ENCODE results near the gene IER3IP1. TPM values are rescaled to one million over a fixed set of nuclear protein-coding genes. Genes with fewer than 3 reads are reported as not detected.
A peak's percentile ranks its signal among the peaks of the same experiment; 100 is the strongest.

Gene IER3IP1
- total and polyA plus RNA-seq, 2 of the 4 experiments (the other 2 are of a cell fraction): 7.0 to 11.7 TPM

DNA sequence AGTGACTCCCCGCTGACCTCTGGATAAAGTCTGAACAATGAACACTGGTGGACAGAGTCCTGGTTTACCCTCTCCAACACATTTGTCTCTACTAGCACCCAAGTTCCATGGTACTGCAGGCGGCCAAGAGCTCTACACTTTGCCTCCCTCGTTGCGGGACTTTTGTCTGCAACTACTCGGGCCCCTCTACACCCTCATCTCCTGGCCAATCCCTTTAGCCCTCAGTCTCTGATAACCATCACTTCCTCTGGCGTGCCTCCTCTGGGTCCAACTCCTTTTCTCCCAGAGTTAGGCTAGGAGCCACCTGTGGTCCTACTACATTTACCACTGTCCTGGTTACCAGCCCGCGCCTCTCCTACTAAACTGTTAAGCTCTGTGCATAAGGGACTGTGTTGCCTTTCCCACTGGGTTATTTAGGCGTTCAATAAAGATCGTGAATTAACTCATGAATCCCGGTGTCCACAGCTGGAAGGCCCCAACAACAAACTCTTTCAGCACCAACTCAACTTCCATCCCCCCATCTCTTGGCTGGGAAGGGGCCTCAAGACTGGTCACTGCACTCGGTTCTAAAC lies 26.6 kb downstream of the IER3IP1 start:
- H4K20me1 ChIP-seq (ENCODE audit: insufficient read depth, low read length): no peaks in the 10 kb centered on the region
- H3K4me1 ChIP-seq (ENCODE audit: control insufficient read depth, insufficient read depth, low read length): peaks cover 5% of the 10 kb centered on the region
- 0 out of 2 replicates have a peak overlapping the region, but pooled peaks have one; percentile 51 for H2BK120ac ChIP-seq (ENCODE audit: low read depth, low read length)
- peak overlapping the region; percentile 98 for H2AFZ ChIP-seq (replicated peaks; ENCODE audit: low read length, poor library complexity)
- peak overlapping the region; percentile 66 for H4K5ac ChIP-seq (ENCODE audit: low read depth, low read length)
- no peaks in the 10 kb centered on the region for H3K27me3 ChIP-seq (ENCODE audit: control insufficient read depth, insufficient read depth, low read length)
- H3K36me3 ChIP-seq (ENCODE audit: control insufficient read depth, insufficient read depth, low read length): peaks cover 2% of the 10 kb centered on the region; the same call in 1 of the 2 replicates
- no peak; the same call in 1 of the 2 replicates for ATAC-seq (ENCODE audit: low read depth)
- intact Hi-C loops (cut with micrococcal nuclease) (loop anchor here (1.0 kb wide), 2 partner anchors 26 to 38 kb away; no protein-coding TSS in a partner anchor), dilution Hi-C loops (cut with HindIII; ENCODE audit: low sequenced_read_pairs, unreplicated experiment) (no loop called here), in situ Hi-C loops (cut with MboI; ENCODE audit: low sequenced_read_pairs) (no loop called here)
- ChIA-PET CTCF (interaction anchor here (0.6 to 1.2 kb wide), 2 partner anchors 35 to 100 kb away, joined by 3 to 6 read pairs; no protein-coding TSS in a partner anchor), POLR2A (ENCODE audit: unreplicated experiment) (interaction anchor here (0.5 kb wide), 1 partner anchor 264 kb away, joined by 3 read pairs; no protein-coding TSS in a partner anchor)
- peak overlapping the region; percentile 96 for H3K23ac ChIP-seq (ENCODE audit: low read depth, low read length)
- H3K4ac ChIP-seq (ENCODE audit: low read depth, low read length): peak overlapping the region; percentile 94
- peak overlapping the region; percentile 87 for H3K27ac ChIP-seq (ENCODE audit: insufficient read depth, low read length)
- peak overlapping the region; percentile 87 for H3K9ac ChIP-seq (ENCODE audit: low read depth, low read length)
- H2BK5ac ChIP-seq (ENCODE audit: low read depth, low read length, poor library complexity, severe bottlenecking): peak overlapping the region; percentile 74
- peak; percentile 2 for DNase-seq
- peaks cover 10 to 49% of the 10 kb centered on the region in 2 experiments for H3K79me1 ChIP-seq (ENCODE audit: low read depth in 1 of 2, low read length in 2 of 2)
- 28% methylated on average over 7 of the region's 12 CpGs; no CpG with 5 or more reads in 1 of the 2 experiments for WGBS, 2 experiments (ENCODE audit: extremely low coverage in 2 of 2, insufficient read length in 1 of 2)
- peak overlapping the region; percentile 17; the same call in 1 of the 2 replicates for H3K18ac ChIP-seq (ENCODE audit: low read depth, low read length)
- H3K4me2 ChIP-seq (ENCODE audit: low read depth, low read length): peak overlapping the region; percentile 78
- peak overlapping the region; percentile 87 for H2AK9ac ChIP-seq (replicated peaks; ENCODE audit: low read depth, low read length, poor library complexity)
- H3K14ac ChIP-seq (replicated peaks; ENCODE audit: low read depth, low read length): peak overlapping the region; percentile 96
- TF ChIP-seq CEBPB (IDR thresholded peaks at IDR 0.05; ENCODE audit: low read depth, low read length) (no peak), SMC3 (IDR thresholded peaks at IDR 0.05; ENCODE audit: low read depth, low read length) (no peak), RFX5 (IDR thresholded peaks at IDR 0.05; ENCODE audit: low read depth, low read length) (no peak), NFE2L2 (IDR thresholded peaks at IDR 0.05; ENCODE audit: low read depth, low read length) (no peak), RCOR1 (IDR thresholded peaks at IDR 0.05; ENCODE audit: insufficient replicate concordance, low read length) (no peak), POLR2A (IDR thresholded peaks at IDR 0.05; ENCODE audit: low read depth, low read length) (no peak), RAD21 (IDR thresholded peaks at IDR 0.05; ENCODE audit: low read length) (no peak), CHD1 (IDR thresholded peaks at IDR 0.05; ENCODE audit: low read depth, low read length) (no peak)
- TF ChIP-seq, protein P1, sequence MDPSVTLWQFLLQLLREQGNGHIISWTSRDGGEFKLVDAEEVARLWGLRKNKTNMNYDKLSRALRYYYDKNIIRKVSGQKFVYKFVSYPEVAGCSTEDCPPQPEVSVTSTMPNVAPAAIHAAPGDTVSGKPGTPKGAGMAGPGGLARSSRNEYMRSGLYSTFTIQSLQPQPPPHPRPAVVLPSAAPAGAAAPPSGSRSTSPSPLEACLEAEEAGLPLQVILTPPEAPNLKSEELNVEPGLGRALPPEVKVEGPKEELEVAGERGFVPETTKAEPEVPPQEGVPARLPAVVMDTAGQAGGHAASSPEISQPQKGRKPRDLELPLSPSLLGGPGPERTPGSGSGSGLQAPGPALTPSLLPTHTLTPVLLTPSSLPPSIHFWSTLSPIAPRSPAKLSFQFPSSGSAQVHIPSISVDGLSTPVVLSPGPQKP (IDR thresholded peaks at IDR 0.05; ENCODE audit: borderline replicate concordance, low read depth, low read length): no peak
- H2AK5ac ChIP-seq (ENCODE audit: low read depth, low read length): peak overlapping the region; percentile 90
- no peak overlapping the region; the same call in 2 of the 3 replicates for H2BK15ac ChIP-seq (ENCODE audit: low read depth, low read length)
- peak overlapping the region; percentile 90 for H3K56ac ChIP-seq (ENCODE audit: extremely low read depth, insufficient read depth, low read length)
- no TSS peak for BruUV-seq (replicated peaks)
- peak overlapping the region; percentile 80 for H4K91ac ChIP-seq (ENCODE audit: insufficient read depth, low read depth, low read length)
- peaks cover 9% of the 10 kb centered on the region for H3K9me1 ChIP-seq (ENCODE audit: insufficient read depth, low read length)
- no peaks in the 10 kb centered on the region for H3K9me3 ChIP-seq (ENCODE audit: control insufficient read depth, insufficient read depth, low read length)
- no peak overlapping the region for H2BK20ac ChIP-seq (ENCODE audit: low read depth, low read length)
- H4K8ac ChIP-seq (ENCODE audit: low read depth in 2 of 2, low read length in 2 of 2): peak overlapping the region; percentile 94 to 99
- H3K4me3 ChIP-seq (ENCODE audit: insufficient read depth, low read depth, low read length): peak overlapping the region; percentile 77

Data from IMR-90 (cell line).